ENCODE data around the gene ARID3C. TPM values are rescaled to one million over a fixed set of nuclear protein-coding genes. Genes with fewer than 3 reads are reported as not detected.

The ARID3C gene
- total and polyA plus RNA-seq, 2 experiments from 2014 or later = 0.49 TPM; not detected in 1

- ATAC-seq (no peak), DNase-seq (ENCODE audit: low spot score) (no peak)
- peaks cover 42% of the 10 kb centered on the region for H3K4me1 Mint-ChIP-seq
- H3K27ac Mint-ChIP-seq = no peak overlapping the region
- Histone ChIP-seq H2AFZ (0 out of 2 replicates have a peak overlapping the region, but pooled peaks have one; percentile 14), H3K79me2 (replicated peaks; ENCODE audit: insufficient read depth) (peaks cover 6% of the 10 kb centered on the region), H3F3A (replicated peaks; ENCODE audit: low read depth) (0 out of 2 replicates have a peak, but pooled peaks cover 4% of the 10 kb centered on the region), H4K20me1 (replicated peaks; ENCODE audit: insufficient read depth) (no peaks in the 10 kb centered on the region; the same call in none of the 2 replicates), H3K27ac (ENCODE audit: low read depth) (no peak overlapping the region), H3K4me2 (peak overlapping the region; percentile 81), H3K27me3 (ENCODE audit: insufficient read depth) (no peaks in the 10 kb centered on the region), H3K4me1 (ENCODE audit: insufficient read depth) (peaks cover 20% of the 10 kb centered on the region), H3K9me2 (ENCODE audit: insufficient read depth) (no peaks in the 10 kb centered on the region), H3K4me3 (peak overlapping the region; percentile 53; the same call in 1 of the 2 replicates), H3K36me3 (ENCODE audit: insufficient read depth) (peaks cover 3% of the 10 kb centered on the region; the same call in 1 of the 2 replicates)
- peaks cover 23% of the 10 kb centered on the region for H3K36me3 Mint-ChIP-seq (ENCODE audit: low read depth)
- H3K27me3 Mint-ChIP-seq (ENCODE audit: insufficient read depth, low read depth, poor library complexity) = peaks cover 19% of the 10 kb centered on the region
- H3K4me3 Mint-ChIP-seq = peak overlapping the region; percentile 80
- no peak for TF ChIP-seq ZNF114 (CRISPR knock-in tag; IDR thresholded peaks at IDR 0.05)
- no peaks in the 10 kb centered on the region; the same call in 2 of the 3 replicates for H3K9me3 Mint-ChIP-seq
Measured at GRCh38 chr9:34652602-34653000, 23.7 kb upstream of the ARID3C start.

DNA sequence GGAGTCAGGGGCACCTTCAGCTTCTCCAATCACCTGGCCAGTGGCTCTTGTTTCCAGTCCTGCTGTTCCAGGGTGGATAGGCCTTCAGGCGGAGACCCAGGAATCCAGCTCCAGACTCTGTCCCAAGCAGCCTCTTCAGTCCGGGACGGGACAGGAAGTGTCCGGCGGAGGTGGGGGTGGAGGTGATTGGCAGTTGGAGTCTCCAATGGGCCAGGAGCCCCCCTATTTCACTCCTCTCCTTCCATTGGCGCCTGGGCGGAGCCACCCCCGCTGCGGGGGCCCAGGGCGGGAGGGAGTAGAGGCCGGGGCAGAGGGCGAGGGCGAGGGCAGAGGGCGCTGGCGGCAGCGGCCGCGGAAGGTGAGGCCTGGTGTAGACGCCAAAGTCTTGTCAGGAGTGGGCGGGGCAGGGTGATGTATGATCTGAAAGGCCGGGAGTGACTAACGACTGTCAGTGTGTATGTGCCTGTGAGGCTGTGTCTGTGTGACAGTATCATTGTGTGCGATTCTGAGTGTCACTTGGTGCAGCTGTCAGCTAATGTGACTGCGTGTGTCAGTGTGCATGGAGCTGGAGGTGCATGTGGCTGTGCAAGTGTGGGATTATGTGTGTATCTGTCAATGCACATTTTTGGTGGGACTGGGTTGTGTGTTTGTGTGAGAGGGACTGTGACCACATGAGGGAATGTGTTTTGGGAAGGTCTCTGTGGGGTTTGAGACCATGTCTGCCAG is 23.2 kb upstream of the ARID3C start, which contains the start of gene IL11RA:
TSS of gene IL11RA (plus strand) at position 310 of the 726 bp plus-strand sequence. CDS start 3,033 bp downstream, outside the sequence.
- DNase-seq (ENCODE audit: low spot score) (peak; percentile 96), ATAC-seq (peak; percentile 87)
- Histone ChIP-seq H3K4me1 (ENCODE audit: insufficient read depth) (peaks cover 25% of the 10 kb centered on the region), H3F3A (replicated peaks; ENCODE audit: low read depth) (0 out of 2 replicates have a peak, but pooled peaks cover 8% of the 10 kb centered on the region), H2AFZ (peak within 1 kb of the TSS; percentile 56; the same call in 1 of the 2 replicates), H3K79me2 (replicated peaks; ENCODE audit: insufficient read depth) (peaks cover 6% of the 10 kb centered on the region), H3K9me2 (ENCODE audit: insufficient read depth) (no peaks in the 10 kb centered on the region), H3K27me3 (ENCODE audit: insufficient read depth) (no peaks in the 10 kb centered on the region), H4K20me1 (replicated peaks; ENCODE audit: insufficient read depth) (no peaks in the 10 kb centered on the region; the same call in none of the 2 replicates), H3K4me2 (peak within 1 kb of the TSS; percentile 81), H3K27ac (ENCODE audit: low read depth) (no peak within 1 kb of the TSS), H3K4me3 (peak within 1 kb of the TSS; percentile 53), H3K36me3 (ENCODE audit: insufficient read depth) (peaks cover 3% of the 10 kb centered on the region; the same call in 1 of the 2 replicates)
- Mint-ChIP-seq H3K27me3 (ENCODE audit: insufficient read depth, low read depth, poor library complexity) (peaks cover 19% of the 10 kb centered on the region), H3K27ac (peak within 1 kb of the TSS; percentile 91), H3K4me1 (peaks cover 46% of the 10 kb centered on the region), H3K4me3 (peak within 1 kb of the TSS; percentile 80), H3K9me3 (no peaks in the 10 kb centered on the region; the same call in 2 of the 3 replicates), H3K36me3 (ENCODE audit: low read depth) (peaks cover 26% of the 10 kb centered on the region)
- TF ChIP-seq POLR2AphosphoS5 (IDR thresholded peaks at IDR 0.05; ENCODE audit: low read depth) = peak; percentile 73
- TF ChIP-seq CTCF (conservative IDR thresholded peaks at IDR 0.05; ENCODE audit: low read depth in 2 of 2) = peak; percentile 17 to 35; a peak in 2 of 4 replicates
- peak; percentile 17; the same call in 1 of the 2 replicates for TF ChIP-seq CREB1 (CRISPR knock-in tag; IDR thresholded peaks at IDR 0.05; ENCODE audit: low read depth)
- no peak for TF ChIP-seq JUNB (IDR thresholded peaks at IDR 0.05; ENCODE audit: unreplicated experiment)

GRCh38 chr9:34651321-34651720 is 22.5 kb upstream of the ARID3C start:
- Mint-ChIP-seq H3K4me3 (peak overlapping the region; percentile 80), H3K36me3 (ENCODE audit: low read depth) (peaks cover 26% of the 10 kb centered on the region), H3K4me1 (peaks cover 46% of the 10 kb centered on the region), H3K27ac (peak overlapping the region; percentile 91; the same call in 1 of the 2 replicates), H3K9me3 (no peaks in the 10 kb centered on the region; the same call in 2 of the 3 replicates), H3K27me3 (ENCODE audit: insufficient read depth, low read depth, poor library complexity) (peaks cover 19% of the 10 kb centered on the region)
- Histone ChIP-seq H3K27me3 (ENCODE audit: insufficient read depth) (no peaks in the 10 kb centered on the region), H3K9me2 (ENCODE audit: insufficient read depth) (no peaks in the 10 kb centered on the region), H4K20me1 (replicated peaks; ENCODE audit: insufficient read depth) (no peaks in the 10 kb centered on the region; the same call in none of the 2 replicates), H3K36me3 (ENCODE audit: insufficient read depth) (peaks cover 3% of the 10 kb centered on the region; the same call in 1 of the 2 replicates), H3K4me2 (peak overlapping the region; percentile 81), H3K4me3 (peak overlapping the region; percentile 53), H3F3A (replicated peaks; ENCODE audit: low read depth) (peaks cover 12% of the 10 kb centered on the region; the same call in 1 of the 2 replicates), H3K4me1 (ENCODE audit: insufficient read depth) (peaks cover 25% of the 10 kb centered on the region), H2AFZ (0 out of 2 replicates have a peak overlapping the region, but pooled peaks have one; percentile 56), H3K27ac (ENCODE audit: low read depth) (no peak overlapping the region), H3K79me2 (replicated peaks; ENCODE audit: insufficient read depth) (peaks cover 6% of the 10 kb centered on the region)
- DNase-seq (ENCODE audit: low spot score) (no peak), ATAC-seq (no peak)
- TF ChIP-seq NANOG (IDR thresholded peaks at IDR 0.05; ENCODE audit: borderline replicate concordance) (no peak), ETS1 (IDR thresholded peaks at IDR 0.05) (no peak), EZH2phosphoT487 (IDR thresholded peaks at IDR 0.05; ENCODE audit: unreplicated experiment) (no peak), ZNF331 (CRISPR knock-in tag; IDR thresholded peaks at IDR 0.05; ENCODE audit: low read depth) (no peak)

Data from GM23338 (cell line).